SU-DHL-6 (cell line): ENCODE data around the gene ALG9.

Source experiments
- H2AFZ ChIP-seq: fragments of 200-600 bp; sonication (generic); 2 replicates; pipeline ENCODE4 v1.6.1; 2014; ENCODE audit warnings: low read depth, mild to moderate bottlenecking, moderate library complexity, mixed read lengths, antibody characterized with exemption, low read length; ENCODE audit not compliant: severe bottlenecking
- H3F3A ChIP-seq: fragments of 200-600 bp; shearing (Covaris generic); 2 replicates; pipeline ENCODE4 v1.6.0; 2016; ENCODE audit warnings: antibody characterized with exemption, mild to moderate bottlenecking; ENCODE audit not compliant: insufficient read depth
- H3K27ac ChIP-seq: fragments of 200-600 bp; sonication (generic); 2 replicates; pipeline ENCODE4 v1.5.1; 2016; ENCODE audit warnings: low read depth, mild to moderate bottlenecking, low read length, moderate library complexity, mixed read lengths
- H3K27me3 ChIP-seq: fragments of 200-600 bp; sonication (generic), shearing (Covaris generic); 2 replicates; pipeline ENCODE4 v1.6.0; 2014; ENCODE audit warnings: mild to moderate bottlenecking, low read length
- H3K36me3 ChIP-seq: fragments of 200-600 bp; sonication (generic); 2 replicates; pipeline ENCODE4 v1.6.1; 2014; ENCODE audit warnings: mild to moderate bottlenecking, low read length, mixed read lengths
- H3K4me2 ChIP-seq: fragments of 300-600, 200-600 bp; shearing (Covaris generic), sonication (generic); 2 replicates; pipeline ENCODE4 v1.6.0; 2014; ENCODE audit warnings: low read length, low read depth, mild to moderate bottlenecking; ENCODE audit not compliant: poor library complexity, severe bottlenecking
- H3K4me3 ChIP-seq: fragments of 200-600 bp; sonication (generic); 2 replicates; pipeline ENCODE4 v1.5.1; 2014; ENCODE audit warnings: antibody characterized with exemption, low read length, mild to moderate bottlenecking, mixed read lengths; ENCODE audit not compliant: insufficient read depth, poor library complexity, severe bottlenecking
- H3K79me2 ChIP-seq: fragments of 200-600 bp; sonication (generic); 2 replicates; pipeline ENCODE4 v1.6.1; 2014; ENCODE audit warnings: mild to moderate bottlenecking, low read length, moderate library complexity; ENCODE audit not compliant: insufficient read depth
- H3K9ac ChIP-seq: fragments of 200-600 bp; sonication (generic); 2 replicates; pipeline ENCODE4 v1.7.0; 2014; ENCODE audit warnings: mild to moderate bottlenecking, low read length
- H3K9me2 ChIP-seq: fragments of 200-600 bp; sonication (generic); replicated peaks from 2 replicates; pipeline ENCODE4 v1.6.1; 2014; ENCODE audit warnings: low read length; ENCODE audit not compliant: insufficient read depth
- H3K9me3 ChIP-seq: fragments of 200-600 bp; sonication (generic); 2 replicates; pipeline ENCODE4 v1.6.1; 2014; ENCODE audit warnings: low read length, mixed read lengths; ENCODE audit not compliant: insufficient read depth
- H4K20me1 ChIP-seq: fragments of 200-600 bp; sonication (generic); 2 replicates; pipeline ENCODE4 v1.6.1; 2014; ENCODE audit warnings: low read depth, mild to moderate bottlenecking, antibody characterized with exemption, low read length, moderate library complexity, mixed read lengths
- CTCF ChIP-seq: fragments of 200-600 bp; sonication (generic); IDR thresholded peaks from one replicate; pipeline ENCODE4 v1.5.1; 2017; ENCODE audit warnings: antibody characterized with exemption, mild to moderate bottlenecking, low read length, moderate library complexity; ENCODE audit not compliant: insufficient read depth, poor library complexity, severe bottlenecking
- EZH2phosphoT487 ChIP-seq: fragments of 200-600 bp; sonication (generic), shearing (Covaris generic); conservative IDR thresholded peaks from 2 replicates; pipeline ENCODE4 v1.6.1; 2018; ENCODE audit warnings: mild to moderate bottlenecking, antibody characterized with exemption, low read length, moderate library complexity, mixed read lengths

The ALG9 gene, protein sequence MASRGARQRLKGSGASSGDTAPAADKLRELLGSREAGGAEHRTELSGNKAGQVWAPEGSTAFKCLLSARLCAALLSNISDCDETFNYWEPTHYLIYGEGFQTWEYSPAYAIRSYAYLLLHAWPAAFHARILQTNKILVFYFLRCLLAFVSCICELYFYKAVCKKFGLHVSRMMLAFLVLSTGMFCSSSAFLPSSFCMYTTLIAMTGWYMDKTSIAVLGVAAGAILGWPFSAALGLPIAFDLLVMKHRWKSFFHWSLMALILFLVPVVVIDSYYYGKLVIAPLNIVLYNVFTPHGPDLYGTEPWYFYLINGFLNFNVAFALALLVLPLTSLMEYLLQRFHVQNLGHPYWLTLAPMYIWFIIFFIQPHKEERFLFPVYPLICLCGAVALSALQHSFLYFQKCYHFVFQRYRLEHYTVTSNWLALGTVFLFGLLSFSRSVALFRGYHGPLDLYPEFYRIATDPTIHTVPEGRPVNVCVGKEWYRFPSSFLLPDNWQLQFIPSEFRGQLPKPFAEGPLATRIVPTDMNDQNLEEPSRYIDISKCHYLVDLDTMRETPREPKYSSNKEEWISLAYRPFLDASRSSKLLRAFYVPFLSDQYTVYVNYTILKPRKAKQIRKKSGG

DNA sequence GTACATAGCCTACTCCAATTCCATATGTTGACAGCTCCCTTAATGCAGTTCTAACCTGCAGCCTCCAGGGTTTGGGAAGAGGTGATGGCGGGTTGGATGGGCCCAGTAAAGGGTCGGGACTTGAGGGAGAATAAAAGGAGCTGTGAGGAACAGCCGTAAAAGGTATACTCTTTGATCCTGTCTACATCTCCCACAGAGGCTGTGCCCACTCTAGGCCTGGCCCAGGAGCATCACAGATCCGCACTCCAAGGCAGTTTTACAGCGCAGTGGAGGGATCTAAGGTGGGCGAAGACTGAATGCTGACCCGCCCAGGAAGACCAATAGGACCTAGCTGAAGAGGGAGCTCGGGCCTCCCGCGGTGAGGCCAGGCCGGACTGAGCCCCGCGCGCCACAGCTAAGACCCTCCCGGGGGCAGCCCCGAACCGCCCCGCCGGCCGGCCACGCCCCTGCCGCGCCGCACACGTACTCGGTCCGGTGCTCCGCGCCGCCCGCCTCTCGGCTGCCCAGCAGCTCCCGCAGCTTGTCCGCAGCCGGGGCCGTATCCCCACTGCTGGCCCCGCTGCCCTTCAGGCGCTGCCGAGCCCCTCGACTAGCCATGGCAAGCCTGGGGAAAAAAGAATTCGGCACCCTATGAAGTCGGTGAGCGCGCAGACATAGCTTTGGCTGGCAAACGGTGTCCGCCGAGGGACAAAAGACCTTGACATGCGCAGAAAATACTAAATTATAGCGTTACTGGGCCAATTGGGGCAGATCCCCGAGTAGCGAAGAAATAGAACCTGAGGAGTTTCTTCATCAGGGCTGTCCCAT is at the start of gene ALG9:
Gene ALG9, minus strand, starts transcription at position 696 of the 807 bp plus-strand sequence. Its CDS starts 99 bp downstream, at position 597.
- Histone ChIP-seq H3K9me3 (no peaks in the 10 kb centered on the region), H3K36me3 (peaks cover 16% of the 10 kb centered on the region; the same call in 1 of the 2 replicates), H3K27me3 (no peaks in the 10 kb centered on the region), H3K79me2 (peaks cover 10% of the 10 kb centered on the region), H3K9me2 (no peaks in the 10 kb centered on the region), H3K4me2 (peak within 1 kb of the TSS; percentile 86), H2AFZ (peak within 1 kb of the TSS; percentile 89), H3F3A (peaks cover 8% of the 10 kb centered on the region), H3K4me3 (peak within 1 kb of the TSS; percentile 73), H3K27ac (peak within 1 kb of the TSS; percentile 54), H3K9ac (peak within 1 kb of the TSS; percentile 76), H4K20me1 (no peaks in the 10 kb centered on the region)
- TF ChIP-seq EZH2phosphoT487 (no peak), CTCF (no peak)

DNA sequence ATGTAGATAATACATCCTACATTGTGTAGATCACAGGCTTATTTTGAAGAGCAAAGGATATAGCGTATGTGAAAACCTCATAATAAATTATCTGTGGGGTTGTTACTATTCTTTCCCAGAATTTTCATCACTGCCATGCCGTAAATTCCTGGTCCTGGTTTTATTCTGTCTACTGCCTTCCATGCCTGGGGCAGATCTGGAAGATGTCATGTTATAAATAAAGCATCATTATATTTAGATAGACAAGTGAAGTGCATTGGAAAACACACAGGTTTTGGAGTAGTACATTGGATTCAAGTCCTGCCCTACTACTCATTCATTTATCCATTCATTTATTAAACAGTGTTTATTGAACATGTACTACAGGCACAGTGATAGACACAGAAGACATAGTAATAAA is 49.5 kb upstream of the ALG9 start:
- no peak overlapping the region for H3K9ac ChIP-seq
- no peak overlapping the region for H3K4me2 ChIP-seq
- H4K20me1 ChIP-seq: no peaks in the 10 kb centered on the region
- H3F3A ChIP-seq: no peaks in the 10 kb centered on the region
- H3K27me3 ChIP-seq: no peaks in the 10 kb centered on the region
- no peak for TF ChIP-seq CTCF
- no peak for TF ChIP-seq EZH2phosphoT487
- no peak overlapping the region for H3K4me3 ChIP-seq
- H3K9me2 ChIP-seq: no peaks in the 10 kb centered on the region
- H3K79me2 ChIP-seq: no peaks in the 10 kb centered on the region
- no peak overlapping the region for H3K27ac ChIP-seq
- H3K9me3 ChIP-seq: no peaks in the 10 kb centered on the region
- H3K36me3 ChIP-seq: no peaks in the 10 kb centered on the region
- H2AFZ ChIP-seq: no peak overlapping the region

DNA sequence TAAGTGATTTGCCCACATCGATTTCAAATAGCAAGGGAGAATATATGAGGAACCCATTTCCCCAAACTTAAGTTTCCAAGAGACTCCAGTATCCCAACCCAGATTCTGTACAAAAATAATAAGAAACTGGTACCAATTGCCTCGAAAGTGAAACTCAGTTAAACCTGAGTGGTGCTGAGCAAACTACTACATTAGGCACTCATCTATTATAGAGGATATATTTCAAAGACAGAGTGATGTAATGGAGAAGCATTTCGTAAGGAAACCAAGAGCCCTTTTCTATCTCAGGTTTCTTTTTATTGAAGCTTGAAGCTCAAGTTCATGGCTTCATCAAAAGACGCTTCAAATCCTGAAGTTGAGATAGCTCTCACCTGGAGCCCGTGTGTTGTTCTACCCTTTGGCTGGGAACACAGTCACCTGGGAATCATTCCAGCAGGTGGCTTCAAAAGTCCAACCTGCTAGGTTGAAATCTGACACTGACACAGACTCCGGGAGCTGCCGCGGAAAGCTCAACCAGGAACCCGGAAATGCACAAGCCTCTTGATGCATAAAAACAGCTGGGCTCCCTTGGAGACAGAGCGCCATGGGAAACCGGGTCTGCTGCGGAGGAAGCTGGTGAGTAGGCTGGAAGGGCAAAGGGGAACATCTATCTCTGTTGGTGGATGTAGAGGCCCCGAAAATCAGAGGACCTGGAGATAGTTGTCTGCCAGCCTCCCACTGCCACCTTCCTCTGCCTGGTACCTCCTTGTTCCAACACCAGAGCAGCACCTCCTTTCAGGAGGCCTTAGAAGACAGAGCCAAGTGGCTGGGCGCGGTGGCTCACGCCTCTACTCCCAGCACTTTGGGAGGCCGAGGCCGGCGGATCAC is 47.2 kb upstream of the ALG9 start, which contains the start of gene C11orf52:
Gene C11orf52, plus strand, starts transcription at position 524 of the 867 bp plus-strand sequence. Its CDS starts 60 bp downstream, at position 584.
- Histone ChIP-seq H3K9ac (no peak within 1 kb of the TSS), H3K27me3 (no peaks in the 10 kb centered on the region), H3K4me2 (no peak within 1 kb of the TSS), H2AFZ (no peak within 1 kb of the TSS), H3K36me3 (no peaks in the 10 kb centered on the region), H3K4me3 (no peak within 1 kb of the TSS), H3K9me3 (no peaks in the 10 kb centered on the region), H3K79me2 (no peaks in the 10 kb centered on the region), H3F3A (no peaks in the 10 kb centered on the region), H3K9me2 (no peaks in the 10 kb centered on the region), H3K27ac (no peak within 1 kb of the TSS), H4K20me1 (no peaks in the 10 kb centered on the region)
- TF ChIP-seq EZH2phosphoT487 (no peak), CTCF (no peak)
